ENCODE data around the gene CHD2. TPM values are rescaled to one million over a fixed set of nuclear protein-coding genes. Genes with fewer than 3 reads are reported as not detected.

CHD2 gene
- total RNA-seq, 1 donor from 2014 or later: 93.4 TPM

DNA sequence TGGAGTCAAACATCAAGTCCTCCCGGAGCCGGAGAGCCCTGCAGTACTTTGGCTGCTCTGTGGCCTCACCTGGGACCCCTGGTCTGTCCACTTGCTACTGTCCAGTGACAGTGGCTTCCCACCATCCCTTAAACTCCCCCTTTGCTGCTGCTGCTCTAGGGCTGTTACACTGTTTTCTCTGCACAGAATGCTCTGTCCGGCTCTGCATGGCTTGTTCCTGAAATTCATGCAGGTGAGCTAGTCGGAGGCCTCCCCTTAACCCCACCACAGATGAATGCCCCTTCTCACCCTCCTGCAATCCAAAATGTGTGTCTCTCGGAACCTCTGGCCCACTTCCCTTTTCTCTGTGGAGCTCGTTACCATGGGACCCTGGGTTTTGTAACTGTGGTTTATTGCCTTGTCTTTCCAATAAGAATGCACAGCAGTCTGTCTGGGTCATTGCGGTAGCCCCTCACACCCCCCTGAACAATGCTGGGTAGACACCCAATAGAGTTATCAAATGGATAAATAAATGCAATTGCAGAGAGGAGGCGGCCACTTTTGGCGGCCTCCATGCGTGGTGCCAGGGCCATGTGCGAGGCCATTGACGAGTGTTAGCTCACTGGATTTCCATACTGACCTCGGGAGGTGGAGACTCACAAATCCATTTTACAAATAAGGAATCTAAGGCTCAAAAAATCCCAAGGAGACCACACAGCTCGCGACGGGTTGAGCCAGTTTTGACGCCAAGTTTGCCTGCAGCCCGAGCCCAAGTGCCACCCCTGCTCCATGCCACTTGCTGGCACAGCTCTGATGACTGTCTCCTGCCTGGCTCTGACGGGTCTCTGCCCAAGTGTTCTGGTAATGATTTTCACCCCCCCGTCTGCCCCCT is 140.4 kb downstream of the CHD2 start:
- Mint-ChIP-seq H3K27ac (ENCODE audit: unreplicated experiment) (peak overlapping the region; percentile 52), H3K27me3 (ENCODE audit: low read depth) (peaks cover 44% of the 10 kb centered on the region), H3K4me3 (peak overlapping the region; percentile 76), H3K9me3 (no peaks in the 10 kb centered on the region), H3K4me1 (peaks cover 49% of the 10 kb centered on the region), H3K36me3 (ENCODE audit: low read depth) (peaks cover 37% of the 10 kb centered on the region)
- no peak for DNase-seq (ENCODE audit: low read depth, low spot score)
- TF ChIP-seq, protein P1, sequence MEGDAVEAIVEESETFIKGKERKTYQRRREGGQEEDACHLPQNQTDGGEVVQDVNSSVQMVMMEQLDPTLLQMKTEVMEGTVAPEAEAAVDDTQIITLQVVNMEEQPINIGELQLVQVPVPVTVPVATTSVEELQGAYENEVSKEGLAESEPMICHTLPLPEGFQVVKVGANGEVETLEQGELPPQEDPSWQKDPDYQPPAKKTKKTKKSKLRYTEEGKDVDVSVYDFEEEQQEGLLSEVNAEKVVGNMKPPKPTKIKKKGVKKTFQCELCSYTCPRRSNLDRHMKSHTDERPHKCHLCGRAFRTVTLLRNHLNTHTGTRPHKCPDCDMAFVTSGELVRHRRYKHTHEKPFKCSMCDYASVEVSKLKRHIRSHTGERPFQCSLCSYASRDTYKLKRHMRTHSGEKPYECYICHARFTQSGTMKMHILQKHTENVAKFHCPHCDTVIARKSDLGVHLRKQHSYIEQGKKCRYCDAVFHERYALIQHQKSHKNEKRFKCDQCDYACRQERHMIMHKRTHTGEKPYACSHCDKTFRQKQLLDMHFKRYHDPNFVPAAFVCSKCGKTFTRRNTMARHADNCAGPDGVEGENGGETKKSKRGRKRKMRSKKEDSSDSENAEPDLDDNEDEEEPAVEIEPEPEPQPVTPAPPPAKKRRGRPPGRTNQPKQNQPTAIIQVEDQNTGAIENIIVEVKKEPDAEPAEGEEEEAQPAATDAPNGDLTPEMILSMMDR (conservative IDR thresholded peaks at IDR 0.05): no peak

- peaks cover 41% of the 10 kb centered on the region for H3K36me3 Mint-ChIP-seq (ENCODE audit: low read depth)
- TF ChIP-seq, protein P1 (conservative IDR thresholded peaks at IDR 0.05): no peak
Observed at GRCh38 chr15:93041159-93041547, 141.0 kb downstream of the CHD2 start.

GRCh38 chr15:93042211-93042610 is 142.1 kb downstream of the CHD2 start:
- Mint-ChIP-seq H3K27me3 (ENCODE audit: low read depth) (peaks cover 42% of the 10 kb centered on the region), H3K27ac (ENCODE audit: unreplicated experiment) (peak overlapping the region; percentile 36), H3K36me3 (ENCODE audit: low read depth) (peaks cover 48% of the 10 kb centered on the region), H3K4me3 (peak overlapping the region; percentile 52), H3K4me1 (peaks cover 46% of the 10 kb centered on the region), H3K9me3 (no peaks in the 10 kb centered on the region)
- TF ChIP-seq, protein P1 (conservative IDR thresholded peaks at IDR 0.05): no peak
- no peak for DNase-seq (ENCODE audit: low read depth, low spot score)

More at GRCh38 chr15:93041159-93041547, 141.0 kb downstream of the CHD2 start:
- H3K9me3 Mint-ChIP-seq: no peaks in the 10 kb centered on the region
- DNase-seq (ENCODE audit: low read depth, low spot score): no peak
- H3K27ac Mint-ChIP-seq (ENCODE audit: unreplicated experiment): no peak overlapping the region
- peaks cover 50% of the 10 kb centered on the region for H3K4me1 Mint-ChIP-seq
- H3K4me3 Mint-ChIP-seq: peak overlapping the region; percentile 76
- H3K27me3 Mint-ChIP-seq (ENCODE audit: low read depth): peaks cover 46% of the 10 kb centered on the region

DNA sequence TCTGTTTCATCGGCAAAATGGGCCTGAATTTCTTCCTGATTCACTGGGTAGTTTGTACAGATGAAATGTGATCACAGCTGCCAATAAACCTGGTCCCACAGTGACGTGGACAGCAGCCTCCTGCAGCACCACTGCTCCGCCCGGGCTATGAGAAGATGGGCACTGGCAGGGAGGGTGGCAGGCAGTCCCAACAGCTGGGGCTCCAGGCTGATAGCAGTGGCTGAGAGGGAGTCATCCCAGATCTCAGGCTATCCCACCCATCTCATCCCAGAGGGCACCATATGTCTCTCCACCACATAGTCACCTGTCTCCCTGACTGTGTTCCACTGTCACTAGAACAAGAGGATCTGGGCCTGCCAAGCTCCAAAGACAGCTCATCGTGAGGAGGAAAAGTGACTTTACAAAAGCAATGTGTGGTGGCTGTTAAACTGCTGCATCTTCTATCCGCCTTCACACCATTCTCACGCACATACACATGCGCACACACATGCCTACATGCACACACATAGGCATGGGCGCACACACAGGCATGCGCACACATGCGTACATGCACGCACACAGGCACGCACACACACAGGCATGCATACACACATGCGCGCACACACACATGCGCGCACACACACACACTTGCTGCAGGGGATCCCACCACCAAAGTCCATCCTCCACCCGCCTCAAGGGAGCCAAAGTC is 142.7 kb downstream of the CHD2 start:
- Mint-ChIP-seq H3K4me1 (peaks cover 44% of the 10 kb centered on the region), H3K27ac (ENCODE audit: unreplicated experiment) (peak overlapping the region; percentile 36), H3K27me3 (ENCODE audit: low read depth) (peaks cover 36% of the 10 kb centered on the region), H3K4me3 (peak overlapping the region; percentile 52), H3K36me3 (ENCODE audit: low read depth) (peaks cover 46% of the 10 kb centered on the region), H3K9me3 (no peaks in the 10 kb centered on the region)
- TF ChIP-seq, protein P1 (conservative IDR thresholded peaks at IDR 0.05): no peak
- DNase-seq (ENCODE audit: low read depth, low spot score): no peak

DNA sequence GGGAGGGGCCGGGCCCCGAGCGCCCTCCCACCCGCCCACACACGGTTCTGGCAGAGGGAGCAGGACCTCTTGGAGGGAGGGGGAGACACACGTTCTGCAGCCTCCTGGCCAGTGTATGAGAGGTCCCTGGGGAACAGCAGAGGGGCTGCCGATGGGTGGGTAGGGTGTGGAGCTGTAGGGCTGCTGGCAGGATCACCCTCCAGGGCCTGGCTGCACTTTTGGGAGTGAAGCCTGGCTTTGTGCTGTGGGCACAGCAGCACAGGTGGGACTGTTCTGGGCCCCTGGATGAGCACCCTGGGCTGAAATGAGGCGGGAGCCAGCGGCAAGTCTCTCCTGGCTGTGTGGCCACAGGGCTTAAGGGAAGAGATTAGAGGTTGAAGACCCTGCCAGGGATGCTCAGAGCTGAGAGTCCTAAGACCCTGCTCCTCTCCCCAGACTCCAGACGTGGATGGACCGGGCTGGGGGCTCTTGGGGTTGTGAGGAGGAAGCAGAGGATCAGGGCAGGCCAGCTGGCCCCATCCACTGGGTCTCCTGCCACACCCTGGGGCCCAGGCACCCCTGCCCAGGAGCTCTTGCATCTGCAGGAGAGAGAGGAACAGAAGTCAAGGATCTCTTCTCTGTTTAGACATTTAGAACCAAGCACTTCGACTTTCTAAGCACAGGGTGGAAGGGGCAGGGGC is 143.6 kb downstream of the CHD2 start:
- TF ChIP-seq, protein P1 (conservative IDR thresholded peaks at IDR 0.05): no peak
- DNase-seq (ENCODE audit: low read depth, low spot score): no peak
- Mint-ChIP-seq H3K4me3 (peak overlapping the region; percentile 54), H3K36me3 (ENCODE audit: low read depth) (peaks cover 49% of the 10 kb centered on the region), H3K27ac (ENCODE audit: unreplicated experiment) (no peak overlapping the region), H3K9me3 (no peaks in the 10 kb centered on the region), H3K27me3 (ENCODE audit: low read depth) (peaks cover 31% of the 10 kb centered on the region), H3K4me1 (peaks cover 43% of the 10 kb centered on the region)

Measured in neural crest cell (in vitro differentiated cells).